ENCODE results near the gene B3GNT8.

- no peak for TF ChIP-seq EZH2 (IDR thresholded peaks at IDR 0.05; ENCODE audit: insufficient read depth, poor library complexity, severe bottlenecking)
- TF ChIP-seq EZH2phosphoT487 (IDR thresholded peaks at IDR 0.05; ENCODE audit: insufficient read depth, low read depth): no peak
Measured at GRCh38 chr19:41401483-41401882, 25.7 kb downstream of the B3GNT8 start.
